DOHH2 (cell line): ENCODE data around the gene ARHGAP23.

Experiments used
- EZH2phosphoT487 ChIP-seq: fragments of 200-600 bp; sonication (generic); IDR thresholded peaks from 2 replicates; pipeline ENCODE4 v1.6.1; 2017; ENCODE audit warnings: borderline replicate concordance, mild to moderate bottlenecking, antibody characterized with exemption, low read length, moderate library complexity, mixed read lengths
- TF ChIP-seq, protein P1 (sequence below): fragments of 200-600 bp; sonication (generic); IDR thresholded peaks from one replicate; pipeline ENCODE4 v1.5.1; 2014; ENCODE audit warnings: antibody characterized with exemption, mild to moderate bottlenecking, low read depth, low read length; ENCODE audit not compliant: poor library complexity, severe bottlenecking

- TF ChIP-seq, protein P1, sequence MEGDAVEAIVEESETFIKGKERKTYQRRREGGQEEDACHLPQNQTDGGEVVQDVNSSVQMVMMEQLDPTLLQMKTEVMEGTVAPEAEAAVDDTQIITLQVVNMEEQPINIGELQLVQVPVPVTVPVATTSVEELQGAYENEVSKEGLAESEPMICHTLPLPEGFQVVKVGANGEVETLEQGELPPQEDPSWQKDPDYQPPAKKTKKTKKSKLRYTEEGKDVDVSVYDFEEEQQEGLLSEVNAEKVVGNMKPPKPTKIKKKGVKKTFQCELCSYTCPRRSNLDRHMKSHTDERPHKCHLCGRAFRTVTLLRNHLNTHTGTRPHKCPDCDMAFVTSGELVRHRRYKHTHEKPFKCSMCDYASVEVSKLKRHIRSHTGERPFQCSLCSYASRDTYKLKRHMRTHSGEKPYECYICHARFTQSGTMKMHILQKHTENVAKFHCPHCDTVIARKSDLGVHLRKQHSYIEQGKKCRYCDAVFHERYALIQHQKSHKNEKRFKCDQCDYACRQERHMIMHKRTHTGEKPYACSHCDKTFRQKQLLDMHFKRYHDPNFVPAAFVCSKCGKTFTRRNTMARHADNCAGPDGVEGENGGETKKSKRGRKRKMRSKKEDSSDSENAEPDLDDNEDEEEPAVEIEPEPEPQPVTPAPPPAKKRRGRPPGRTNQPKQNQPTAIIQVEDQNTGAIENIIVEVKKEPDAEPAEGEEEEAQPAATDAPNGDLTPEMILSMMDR: no peak
- no peak for TF ChIP-seq EZH2phosphoT487
Measured at GRCh38 chr17:38425031-38425430, 3.2 kb upstream of the ARHGAP23 start.
